Skeletal muscle satellite cell (primary cell): ENCODE measurements around the gene SKIL.

Experiments used
- H3K27me3 ChIP-seq: 2 replicates; pipeline ENCODE4 v1.7.0; 2013; ENCODE audit warnings: low read length; ENCODE audit not compliant: control insufficient read depth, insufficient read depth
- H3K36me3 ChIP-seq: 2 replicates; pipeline ENCODE4 v1.7.0; 2013; ENCODE audit warnings: mild to moderate bottlenecking, control low read depth, low read length; ENCODE audit not compliant: insufficient read depth
- H3K4me1 ChIP-seq: 2 replicates; pipeline ENCODE4 v1.7.0; 2013; ENCODE audit warnings: low read length; ENCODE audit not compliant: control insufficient read depth, insufficient read depth
- H3K4me2 ChIP-seq: 2 replicates; pipeline ENCODE4 v1.7.0; 2013; ENCODE audit warnings: mild to moderate bottlenecking, low read length
- H3K4me3 ChIP-seq: 2 replicates; pipeline ENCODE4 v1.7.0; 2013; ENCODE audit warnings: low read length
- H3K9ac ChIP-seq: 2 replicates; pipeline ENCODE4 v1.7.0; 2013; ENCODE audit warnings: mild to moderate bottlenecking, low read depth, low read length, moderate library complexity
- H3K9me3 ChIP-seq: replicated peaks from 2 replicates; pipeline ENCODE4 v1.7.0; 2013; ENCODE audit warnings: mild to moderate bottlenecking, control low read depth, low read length

SKIL gene

DNA sequence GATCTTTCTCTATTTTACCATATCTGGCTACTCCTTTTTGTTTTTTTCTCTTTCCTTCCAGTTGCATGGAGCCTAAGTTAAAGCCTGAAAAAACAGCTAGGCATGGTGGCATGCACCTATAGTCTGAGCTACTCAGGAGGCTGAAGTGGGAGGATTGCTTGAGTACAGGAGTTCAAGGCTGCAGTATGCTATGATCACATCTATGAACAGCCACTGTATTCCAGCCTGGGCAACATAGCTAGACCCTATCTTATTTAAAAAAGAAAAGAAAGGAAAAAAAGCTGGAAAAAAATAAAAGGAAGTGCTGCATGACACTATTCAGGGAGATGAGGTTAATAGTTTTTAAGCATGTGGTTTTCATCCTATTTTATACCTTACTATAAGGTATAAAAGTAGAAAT is 4.0 kb upstream of the SKIL start:
- H3K4me2 ChIP-seq: no peak overlapping the region
- no peak overlapping the region for H3K9ac ChIP-seq
- no peaks in the 10 kb centered on the region for H3K9me3 ChIP-seq
- no peaks in the 10 kb centered on the region for H3K27me3 ChIP-seq
- H3K4me1 ChIP-seq: peaks cover 15% of the 10 kb centered on the region
- H3K4me3 ChIP-seq: no peak overlapping the region
- H3K36me3 ChIP-seq: no peaks in the 10 kb centered on the region

DNA sequence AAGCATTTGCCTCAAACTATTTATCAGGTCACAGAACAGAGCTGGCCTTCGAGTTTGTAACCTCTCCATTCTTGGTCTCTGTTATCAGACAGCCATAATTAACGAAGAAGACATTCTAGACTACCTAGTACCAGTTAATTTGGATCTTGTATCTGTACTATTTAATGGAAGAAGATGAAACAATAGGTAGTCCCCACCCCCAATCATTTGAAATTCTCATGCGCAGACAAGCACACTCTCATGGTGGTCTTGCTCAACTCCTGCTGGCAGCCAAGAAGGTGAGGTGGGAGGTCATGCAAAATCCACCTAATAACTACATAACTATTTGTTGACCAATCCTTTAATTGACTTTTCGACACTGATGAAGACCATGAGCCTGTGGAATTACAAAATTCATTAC is 2.8 kb upstream of the SKIL start:
- peaks cover 2% of the 10 kb centered on the region for H3K36me3 ChIP-seq
- H3K9ac ChIP-seq: no peak overlapping the region
- H3K4me2 ChIP-seq: no peak overlapping the region
- peaks cover 15% of the 10 kb centered on the region for H3K4me1 ChIP-seq
- H3K27me3 ChIP-seq: no peaks in the 10 kb centered on the region
- no peaks in the 10 kb centered on the region for H3K9me3 ChIP-seq
- H3K4me3 ChIP-seq: no peak overlapping the region

DNA sequence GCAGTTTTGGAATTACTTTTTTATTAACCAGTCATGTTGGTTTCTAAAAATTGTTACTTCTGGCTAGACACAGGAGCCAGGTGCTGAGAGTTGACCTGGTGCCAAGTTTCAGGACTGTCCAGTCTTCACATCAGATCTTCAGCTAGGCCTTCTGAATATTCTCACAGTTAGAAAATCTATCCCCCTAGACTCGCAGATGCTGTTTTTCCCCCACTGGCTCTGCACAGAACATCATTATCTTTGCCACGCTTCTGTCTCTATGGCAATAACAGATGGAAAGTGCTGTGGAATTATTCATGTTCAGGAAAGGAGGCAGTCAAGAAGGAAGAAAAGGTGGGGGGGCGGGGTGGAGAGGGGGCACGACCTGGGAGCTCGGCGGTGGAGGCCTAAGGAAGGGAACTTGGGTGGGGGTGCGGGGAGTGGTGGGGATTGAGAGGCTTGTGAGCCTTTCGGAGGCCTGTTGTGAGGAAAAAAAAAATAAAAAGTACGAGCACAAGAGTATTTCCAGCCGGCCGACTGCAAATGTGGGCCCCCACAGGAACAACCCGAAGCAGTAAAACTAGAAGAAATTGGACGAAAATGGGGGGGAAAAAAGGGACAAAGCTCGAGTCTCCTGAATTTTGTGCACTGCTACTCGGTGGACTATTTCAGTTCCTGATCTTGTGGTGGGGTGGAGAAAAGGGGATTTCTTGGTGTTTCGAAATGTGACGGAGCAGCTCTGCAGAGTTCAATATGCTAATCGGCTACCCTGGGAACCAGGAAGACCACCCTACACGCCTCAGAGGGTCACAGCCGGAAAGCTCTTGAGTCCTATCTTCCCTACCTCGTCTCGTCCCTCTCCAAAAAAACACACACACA is 1.5 kb upstream of the SKIL start:
- Histone ChIP-seq H3K4me2 (peak overlapping the region; percentile 98), H3K36me3 (peaks cover 14% of the 10 kb centered on the region), H3K4me1 (peaks cover 24% of the 10 kb centered on the region), H3K27me3 (no peaks in the 10 kb centered on the region), H3K9ac (peak overlapping the region; percentile 92), H3K9me3 (no peaks in the 10 kb centered on the region), H3K4me3 (peak overlapping the region; percentile 72)

DNA sequence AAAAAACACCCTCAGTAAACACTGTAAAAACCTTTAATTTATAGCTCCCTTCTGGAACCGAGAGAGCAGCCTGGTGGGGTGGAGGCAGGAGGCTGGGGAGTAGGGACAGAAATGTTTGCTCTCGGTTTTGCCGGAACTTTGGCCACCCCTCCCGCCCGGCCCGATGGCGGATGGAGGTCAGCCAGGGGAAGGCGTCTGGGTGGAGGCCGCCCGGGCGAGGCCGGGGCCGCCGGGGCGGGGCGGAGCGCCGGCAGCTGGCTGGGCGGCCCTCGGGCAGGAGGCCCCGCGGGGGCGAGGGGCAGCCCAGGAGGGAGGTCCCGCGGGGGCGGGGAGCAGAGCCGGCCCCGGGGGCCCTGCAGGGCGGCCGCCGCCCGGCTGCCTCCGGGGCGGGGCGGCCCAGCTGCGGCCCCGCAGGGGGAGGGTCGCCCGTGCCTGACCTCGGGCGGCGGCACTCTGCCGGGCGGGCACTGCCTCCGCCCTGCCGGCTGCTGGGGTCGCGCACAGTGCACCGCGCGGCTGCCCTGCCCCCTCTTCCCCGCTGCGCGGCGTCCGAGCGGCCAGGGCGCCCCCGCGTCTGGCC is 829 bp upstream of the SKIL start:
- Histone ChIP-seq H3K4me2 (peak overlapping the region; percentile 98), H3K27me3 (no peaks in the 10 kb centered on the region), H3K9ac (peak overlapping the region; percentile 92), H3K36me3 (peaks cover 21% of the 10 kb centered on the region), H3K9me3 (no peaks in the 10 kb centered on the region), H3K4me3 (peak overlapping the region; percentile 72), H3K4me1 (peaks cover 31% of the 10 kb centered on the region)

DNA sequence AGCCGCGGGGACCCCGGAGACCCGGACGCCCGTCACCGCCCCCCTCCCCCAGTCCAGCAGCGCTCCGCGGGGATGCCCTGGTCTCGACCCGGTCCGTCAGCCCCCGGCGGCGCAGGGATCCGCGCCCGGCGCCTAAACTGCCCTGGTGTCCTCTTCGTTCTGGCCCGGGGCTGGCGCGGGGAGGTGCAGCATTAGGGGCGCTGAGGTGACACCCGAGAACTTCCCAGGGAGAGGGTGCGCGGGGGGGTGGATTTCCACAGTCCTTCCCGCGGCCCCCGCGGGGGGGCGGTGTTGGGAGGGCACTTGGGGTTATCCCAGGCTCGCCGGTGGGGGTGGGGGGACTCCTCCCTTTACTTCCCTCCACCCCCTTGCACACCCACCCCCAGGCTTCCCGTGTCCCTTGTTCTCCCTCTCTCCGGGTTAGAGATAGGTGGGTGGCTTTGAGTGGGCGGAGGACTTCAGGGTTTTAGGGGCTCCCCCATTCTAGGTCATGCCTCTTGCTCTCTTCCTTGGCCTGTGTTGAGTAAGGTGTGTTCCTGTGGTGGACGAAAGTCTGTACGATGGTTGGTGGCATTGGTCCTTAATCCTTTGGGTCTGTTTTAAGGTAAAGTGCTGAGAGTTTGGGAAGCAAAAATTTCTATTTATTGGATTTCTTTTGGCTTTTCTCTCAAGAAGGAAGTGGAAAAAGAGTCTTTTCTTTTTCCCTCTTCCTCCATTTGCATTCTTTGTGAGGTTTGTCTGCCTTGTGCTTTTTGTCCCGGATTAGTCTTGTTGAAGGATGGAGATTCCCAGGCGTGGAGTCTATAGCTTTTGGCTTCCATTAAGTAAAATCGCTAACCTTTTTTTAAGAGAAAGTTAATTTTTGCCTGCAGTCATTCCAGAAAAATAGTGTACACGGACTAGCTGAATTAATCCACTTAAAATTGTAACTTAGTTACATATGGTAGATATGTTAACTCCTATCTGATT is 811 bp downstream of the SKIL start:
- Histone ChIP-seq H3K9me3 (no peaks in the 10 kb centered on the region), H3K27me3 (no peaks in the 10 kb centered on the region), H3K4me3 (peak overlapping the region; percentile 93)

DNA sequence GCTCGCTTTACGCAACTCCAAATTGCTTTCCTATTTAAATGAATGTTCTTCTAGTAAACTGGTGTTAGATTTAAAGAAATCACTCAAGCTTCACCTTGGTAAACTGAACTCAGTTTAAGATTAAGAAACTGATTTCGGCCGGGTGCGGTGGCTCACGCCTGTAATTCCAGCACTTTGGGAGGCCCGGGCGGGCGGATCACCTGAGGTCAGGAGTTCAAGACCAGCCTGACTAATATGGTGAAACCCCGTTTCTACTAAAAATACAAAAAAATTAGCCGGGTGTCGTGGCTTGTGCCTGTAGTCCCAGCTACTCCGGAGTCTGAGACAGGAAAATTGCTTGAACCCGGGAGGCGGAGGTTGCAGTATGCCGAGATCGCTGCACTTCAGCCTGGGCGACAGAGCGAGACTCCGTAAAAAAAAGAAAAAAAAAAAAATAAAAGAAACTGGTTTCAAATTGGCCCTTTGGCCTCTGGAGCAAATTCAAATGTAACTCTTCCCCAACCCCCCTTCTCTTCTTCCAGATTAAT is 1.7 kb downstream of the SKIL start:
- Histone ChIP-seq H3K4me3 (peak overlapping the region; percentile 93), H3K9ac (peak overlapping the region; percentile 95), H3K9me3 (no peaks in the 10 kb centered on the region), H3K4me1 (peaks cover 48% of the 10 kb centered on the region), H3K27me3 (no peaks in the 10 kb centered on the region), H3K4me2 (peak overlapping the region; percentile 90), H3K36me3 (peaks cover 42% of the 10 kb centered on the region)

More for the DNA sequence above, 811 bp downstream of the SKIL start:
- Histone ChIP-seq H3K36me3 (peaks cover 34% of the 10 kb centered on the region), H3K9ac (peak overlapping the region; percentile 95), H3K4me1 (peaks cover 42% of the 10 kb centered on the region), H3K4me2 (peak overlapping the region; percentile 90)

DNA sequence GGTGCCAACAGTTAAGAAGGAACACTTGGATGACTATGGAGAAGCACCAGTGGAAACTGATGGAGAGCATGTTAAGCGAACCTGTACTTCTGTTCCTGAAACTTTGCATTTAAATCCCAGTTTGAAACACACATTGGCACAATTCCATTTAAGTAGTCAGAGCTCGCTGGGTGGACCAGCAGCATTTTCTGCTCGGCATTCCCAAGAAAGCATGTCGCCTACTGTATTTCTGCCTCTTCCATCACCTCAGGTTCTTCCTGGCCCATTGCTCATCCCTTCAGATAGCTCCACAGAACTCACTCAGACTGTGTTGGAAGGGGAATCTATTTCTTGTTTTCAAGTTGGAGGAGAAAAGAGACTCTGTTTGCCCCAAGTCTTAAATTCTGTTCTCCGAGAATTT is 3.0 kb downstream of the SKIL start:
- Histone ChIP-seq H3K4me3 (peak overlapping the region; percentile 93), H3K4me2 (peak overlapping the region; percentile 90), H3K27me3 (no peaks in the 10 kb centered on the region), H3K4me1 (peaks cover 56% of the 10 kb centered on the region), H3K9me3 (no peaks in the 10 kb centered on the region), H3K9ac (no peak overlapping the region), H3K36me3 (peaks cover 51% of the 10 kb centered on the region)

DNA sequence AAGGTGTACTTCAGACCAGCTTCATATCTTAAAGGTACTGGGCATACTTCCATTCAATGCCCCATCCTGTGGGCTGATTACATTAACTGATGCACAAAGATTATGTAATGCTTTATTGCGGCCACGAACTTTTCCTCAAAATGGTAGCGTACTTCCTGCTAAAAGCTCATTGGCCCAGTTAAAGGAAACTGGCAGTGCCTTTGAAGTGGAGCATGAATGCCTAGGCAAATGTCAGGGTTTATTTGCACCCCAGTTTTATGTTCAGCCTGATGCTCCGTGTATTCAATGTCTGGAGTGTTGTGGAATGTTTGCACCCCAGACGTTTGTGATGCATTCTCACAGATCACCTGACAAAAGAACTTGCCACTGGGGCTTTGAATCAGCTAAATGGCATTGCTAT is 3.4 kb downstream of the SKIL start:
- Histone ChIP-seq H3K27me3 (no peaks in the 10 kb centered on the region), H3K4me1 (peaks cover 52% of the 10 kb centered on the region), H3K9ac (no peak overlapping the region), H3K9me3 (no peaks in the 10 kb centered on the region), H3K36me3 (peaks cover 51% of the 10 kb centered on the region), H3K4me2 (peak overlapping the region; percentile 54), H3K4me3 (peak overlapping the region; percentile 50)

DNA sequence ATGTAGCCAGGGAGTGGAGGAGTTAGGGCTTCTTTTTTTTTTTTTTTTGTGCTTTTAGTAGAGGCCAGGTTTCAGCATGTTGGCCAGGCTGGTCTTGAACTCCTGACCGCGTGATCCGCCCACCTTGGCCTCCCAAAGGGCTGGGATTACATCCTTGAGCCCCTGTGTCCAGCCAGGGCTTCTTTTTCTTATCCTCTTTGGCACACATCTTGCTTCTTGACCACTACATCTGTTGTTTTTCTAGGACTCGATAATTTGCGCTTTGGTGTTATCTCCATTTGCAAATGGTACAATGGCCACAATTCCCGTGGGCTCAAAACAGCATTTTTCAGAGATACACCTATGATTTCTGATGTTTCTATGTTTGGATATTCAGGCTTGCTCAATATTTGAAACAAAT is 4.2 kb downstream of the SKIL start:
- Histone ChIP-seq H3K4me2 (peak overlapping the region; percentile 54), H3K27me3 (no peaks in the 10 kb centered on the region), H3K9ac (no peak overlapping the region), H3K36me3 (peaks cover 55% of the 10 kb centered on the region), H3K4me1 (peaks cover 46% of the 10 kb centered on the region), H3K9me3 (no peaks in the 10 kb centered on the region), H3K4me3 (peak overlapping the region; percentile 50)

DNA sequence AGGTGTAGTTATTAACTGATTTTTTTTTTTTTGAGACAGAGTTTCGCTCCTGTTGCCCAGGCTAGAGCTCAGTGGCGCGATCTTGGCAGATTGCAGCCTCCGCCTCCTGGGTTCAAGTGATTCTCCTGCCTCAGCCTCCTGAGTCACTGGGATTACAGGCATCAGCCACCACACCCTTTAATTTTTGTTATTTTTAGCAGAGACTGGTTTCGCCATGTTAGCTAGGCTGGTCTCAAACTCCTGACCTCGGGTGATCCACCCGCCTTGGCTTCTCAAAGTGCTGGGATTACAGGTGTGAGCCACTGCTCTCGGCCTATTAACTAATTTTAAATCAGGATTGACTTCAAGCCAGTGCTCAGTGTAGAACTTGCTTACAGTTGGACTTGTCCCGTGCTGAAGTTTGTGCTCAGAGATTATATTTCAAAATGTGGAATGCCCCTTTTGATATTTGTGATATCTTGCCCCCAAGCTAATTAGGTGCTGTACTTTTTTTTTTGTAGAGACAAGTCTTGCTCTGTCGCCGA is 6.0 kb downstream of the SKIL start:
- H3K4me2 ChIP-seq: peak overlapping the region; percentile 12
- H3K4me3 ChIP-seq: no peak overlapping the region
- no peak overlapping the region for H3K9ac ChIP-seq
- H3K27me3 ChIP-seq: no peaks in the 10 kb centered on the region
- H3K9me3 ChIP-seq: no peaks in the 10 kb centered on the region
- H3K36me3 ChIP-seq: peaks cover 69% of the 10 kb centered on the region
- H3K4me1 ChIP-seq: peaks cover 46% of the 10 kb centered on the region

DNA sequence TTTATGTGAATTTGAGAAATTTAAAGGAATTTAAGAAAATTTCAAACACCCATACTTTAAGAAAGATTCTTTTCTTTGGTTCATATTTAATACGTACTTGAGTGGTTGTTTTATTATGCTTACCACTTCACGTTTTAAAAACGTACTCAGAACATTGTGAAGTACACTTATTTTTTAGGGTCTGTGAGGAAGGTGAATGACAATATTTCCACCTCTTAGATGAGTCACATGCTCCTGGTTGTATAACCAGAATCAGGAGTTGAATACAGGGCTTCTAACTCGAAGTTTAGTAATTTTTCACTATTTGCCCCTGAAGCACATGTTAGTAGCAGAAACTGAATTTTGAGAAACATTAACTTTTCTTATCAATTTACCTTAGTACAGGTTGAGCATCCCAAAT is 7.5 kb downstream of the SKIL start:
- H3K4me3 ChIP-seq: no peak overlapping the region
- H3K4me2 ChIP-seq: peak overlapping the region; percentile 35
- H3K36me3 ChIP-seq: peaks cover 68% of the 10 kb centered on the region
- no peaks in the 10 kb centered on the region for H3K27me3 ChIP-seq
- no peak overlapping the region for H3K9ac ChIP-seq
- no peaks in the 10 kb centered on the region for H3K9me3 ChIP-seq
- H3K4me1 ChIP-seq: peaks cover 46% of the 10 kb centered on the region
